ENCODE results near the gene TUFT1. TPM values are rescaled to one million over a fixed set of nuclear protein-coding genes. Genes with fewer than 3 reads are reported as not detected.

The TUFT1 gene
- total RNA-seq, 1 donor from 2014 or later, result 74.4 TPM

- peak; percentile 90 for TF ChIP-seq CTCF (IDR thresholded peaks at IDR 0.05; ENCODE audit: insufficient read depth, low read length, poor library complexity, severe bottlenecking)
- no peak overlapping the region for H3K4me3 ChIP-seq (ENCODE audit: low read depth, low read length)
- DNase-seq (ENCODE audit: low read depth), result no peak
- H3K27me3 ChIP-seq (ENCODE audit: control insufficient read depth, insufficient read depth, low read length), result no peaks in the 10 kb centered on the region
- no peaks in the 10 kb centered on the region for H3K36me3 ChIP-seq (ENCODE audit: control insufficient read depth, insufficient read depth, low read length)
These were observed 5.3 kb upstream of the TUFT1 start for GRCh38 chr1:151534662-151535278.

- no peak for DNase-seq (ENCODE audit: low read depth)
- Histone ChIP-seq H3K27me3 (ENCODE audit: control insufficient read depth, insufficient read depth, low read length) (no peaks in the 10 kb centered on the region), H3K4me3 (ENCODE audit: low read depth, low read length) (no peak overlapping the region), H3K36me3 (ENCODE audit: control insufficient read depth, insufficient read depth, low read length) (no peaks in the 10 kb centered on the region)
- no peak for TF ChIP-seq CTCF (IDR thresholded peaks at IDR 0.05; ENCODE audit: insufficient read depth, low read length, poor library complexity, severe bottlenecking)
These were observed 4.5 kb upstream of the TUFT1 start for GRCh38 chr1:151535326-151536271.

GRCh38 chr1:151536499-151536898 is 3.6 kb upstream of the TUFT1 start:
- Histone ChIP-seq H3K36me3 (ENCODE audit: control insufficient read depth, insufficient read depth, low read length) (no peaks in the 10 kb centered on the region), H3K4me3 (ENCODE audit: low read depth, low read length) (no peak overlapping the region), H3K27me3 (ENCODE audit: control insufficient read depth, insufficient read depth, low read length) (no peaks in the 10 kb centered on the region)
- TF ChIP-seq CTCF (IDR thresholded peaks at IDR 0.05; ENCODE audit: insufficient read depth, low read length, poor library complexity, severe bottlenecking), result no peak
- no peak for DNase-seq (ENCODE audit: low read depth)

- TF ChIP-seq CTCF (IDR thresholded peaks at IDR 0.05; ENCODE audit: insufficient read depth, low read length, poor library complexity, severe bottlenecking), result no peak
- no peak overlapping the region for H3K4me3 ChIP-seq (ENCODE audit: low read depth, low read length)
- no peaks in the 10 kb centered on the region for H3K27me3 ChIP-seq (ENCODE audit: control insufficient read depth, insufficient read depth, low read length)
- DNase-seq (ENCODE audit: low read depth), result no peak
- H3K36me3 ChIP-seq (ENCODE audit: control insufficient read depth, insufficient read depth, low read length), result no peaks in the 10 kb centered on the region
These were observed 3.0 kb upstream of the TUFT1 start for GRCh38 chr1:151537112-151537511.

GRCh38 chr1:151539321-151540020 is 638 bp upstream of the TUFT1 start:
- peak overlapping the region; percentile 79 for H3K4me3 ChIP-seq (ENCODE audit: low read depth, low read length)
- peak; percentile 99 for DNase-seq (ENCODE audit: low read depth)
- no peaks in the 10 kb centered on the region for H3K36me3 ChIP-seq (ENCODE audit: control insufficient read depth, insufficient read depth, low read length)
- TF ChIP-seq CTCF (IDR thresholded peaks at IDR 0.05; ENCODE audit: insufficient read depth, low read length, poor library complexity, severe bottlenecking), result no peak
- H3K27me3 ChIP-seq (ENCODE audit: control insufficient read depth, insufficient read depth, low read length), result no peaks in the 10 kb centered on the region

Measured in kidney epithelial cell (primary cell).